Dermis microvascular lymphatic vessel endothelial cell (primary cell): ENCODE results near the gene RAB9A. TPM values are rescaled to one million over a fixed set of nuclear protein-coding genes. Genes with fewer than 3 reads are reported as not detected.
"Not testable (repeated sequence)": the region's sequence is repeated elsewhere in the genome, so short reads cannot be mapped to it uniquely, and the experiment has no call there.

Source experiments
- DNase-seq, 2 donors: peaks; one replicate each; pipeline versions ENCODE4 v3.0.0 to v3.0.0-alpha.2; 2010; ENCODE audit warnings: low read depth in 2 of 2
- total RNA-seq: library from RNA; depleted of rRNA; stranded (reverse); fragments of >200 nt; gene quantifications from 2 replicates; pipeline ENCODE4 v1.2.1, GENCODE V29; 2014

The RAB9A gene
- total RNA-seq, result 16.0 and 19.5 TPM in 2 replicates

- peak; percentile 33 to 73 for DNase-seq
Observed at GRCh38 chrX:13688958-13689740, at the start of gene RAB9A. TSS of gene RAB9A (plus strand) at chrX:13689128. CDS start at chrX:13708747, 19,619 bp downstream.

GRCh38 chrX:13641684-13642083 is 47.2 kb upstream of the RAB9A start:
- not testable (repeated sequence) for DNase-seq

- no peak for DNase-seq
Observed at GRCh38 chrX:13645464-13646153, 43.3 kb upstream of the RAB9A start.

GRCh38 chrX:13646154-13646549 is 42.8 kb upstream of the RAB9A start:
- peak; percentile 37 to 53 for DNase-seq

GRCh38 chrX:13647709-13648212 is 41.2 kb upstream of the RAB9A start:
- DNase-seq, result peak; percentile 75 to 87

- DNase-seq, result not testable (repeated sequence)
Observed at GRCh38 chrX:13648336-13648735, 40.6 kb upstream of the RAB9A start.

- no peak for DNase-seq
Observed at GRCh38 chrX:13649838-13650237, 39.1 kb upstream of the RAB9A start.

GRCh38 chrX:13650318-13650717 is 38.6 kb upstream of the RAB9A start:
- DNase-seq, result no peak

- no peak for DNase-seq
Observed at GRCh38 chrX:13651150-13651549, 37.8 kb upstream of the RAB9A start.

GRCh38 chrX:13652287-13652793 is 36.6 kb upstream of the RAB9A start:
- peak in 1 of 2 donors; percentile 67 for DNase-seq

GRCh38 chrX:13652850-13653693 is 35.9 kb upstream of the RAB9A start, which contains the start of gene TCEANC:
TSS of gene TCEANC (plus strand) at chrX:13653141. CDS start at chrX:13662509, 9,368 bp downstream.
- peak; percentile 94 to 96 for DNase-seq

GRCh38 chrX:13654116-13654515 is 34.8 kb upstream of the RAB9A start:
- DNase-seq, result no peak

GRCh38 chrX:13655674-13656073 is 33.3 kb upstream of the RAB9A start:
- DNase-seq, result no peak

GRCh38 chrX:13658602-13659001 is 30.3 kb upstream of the RAB9A start:
- DNase-seq, result peak; percentile 50 to 57

GRCh38 chrX:13659063-13659462 is 29.9 kb upstream of the RAB9A start:
- no peak for DNase-seq

GRCh38 chrX:13661735-13662288 is 27.1 kb upstream of the RAB9A start:
- DNase-seq, result no peak

GRCh38 chrX:13662355-13662791 is 26.6 kb upstream of the RAB9A start:
- no peak for DNase-seq

GRCh38 chrX:13664020-13664419 is 24.9 kb upstream of the RAB9A start:
- DNase-seq, result no peak

- peak in 1 of 2 donors; percentile 64 for DNase-seq
Observed at GRCh38 chrX:13666836-13667235, 22.1 kb upstream of the RAB9A start.

GRCh38 chrX:13667919-13668318 is 21.0 kb upstream of the RAB9A start:
- no peak for DNase-seq

GRCh38 chrX:13669246-13669737 is 19.6 kb upstream of the RAB9A start:
- DNase-seq, result peak; percentile 69 to 85
